Measurements from ENCODE around the gene MUC4.

The MUC4 gene

GRCh38 chr3:195845483-195845882 lies 33.8 kb upstream of the MUC4 start:
- no peak for TF ChIP-seq CTCF (IDR thresholded peaks at IDR 0.05)
- no peak for TF ChIP-seq ZFX (IDR thresholded peaks at IDR 0.05; ENCODE audit: borderline replicate concordance)
- H3K27ac ChIP-seq, result no peak overlapping the region

- no peak overlapping the region for H3K27ac ChIP-seq
- TF ChIP-seq CTCF (IDR thresholded peaks at IDR 0.05), result no peak
- no peak for TF ChIP-seq ZFX (IDR thresholded peaks at IDR 0.05; ENCODE audit: borderline replicate concordance)
These were observed 33.0 kb upstream of the MUC4 start for GRCh38 chr3:195844671-195845218.

GRCh38 chr3:195839260-195840010 lies 27.7 kb upstream of the MUC4 start:
- TF ChIP-seq ZFX (IDR thresholded peaks at IDR 0.05; ENCODE audit: borderline replicate concordance) (no peak), CTCF (IDR thresholded peaks at IDR 0.05) (no peak)
- H3K27ac ChIP-seq, result no peak overlapping the region

- no peak overlapping the region for H3K27ac ChIP-seq
- no peak for TF ChIP-seq ZFX (IDR thresholded peaks at IDR 0.05; ENCODE audit: borderline replicate concordance)
- TF ChIP-seq CTCF (IDR thresholded peaks at IDR 0.05), result no peak
These were observed 27.0 kb upstream of the MUC4 start for GRCh38 chr3:195838714-195839113.

GRCh38 chr3:195836476-195837135 lies 24.9 kb upstream of the MUC4 start:
- no peak overlapping the region for H3K27ac ChIP-seq
- TF ChIP-seq ZFX (IDR thresholded peaks at IDR 0.05; ENCODE audit: borderline replicate concordance) (no peak), CTCF (IDR thresholded peaks at IDR 0.05) (no peak)

- TF ChIP-seq CTCF (IDR thresholded peaks at IDR 0.05), result no peak
- TF ChIP-seq ZFX (IDR thresholded peaks at IDR 0.05; ENCODE audit: borderline replicate concordance), result no peak
- H3K27ac ChIP-seq, result no peak overlapping the region
These were observed 24.1 kb upstream of the MUC4 start for GRCh38 chr3:195835791-195836190.
